Neural cell (in vitro differentiated cells): Measurements from ENCODE around the gene ALG10.

Experiments
- CTCF ChIP-seq: fragments of 450-650 bp; IDR thresholded peaks from 2 replicates; pipeline ENCODE4 v1.5.1; 2014; ENCODE audit warnings: antibody characterized with exemption, mild to moderate bottlenecking, moderate library complexity; ENCODE audit not compliant: poor library complexity, severe bottlenecking
- EP300 ChIP-seq: fragments of 450-650 bp; conservative IDR thresholded peaks from 2 replicates; pipeline ENCODE4 v1.6.1; 2014; ENCODE audit warnings: antibody characterized with exemption, mild to moderate bottlenecking, moderate library complexity; ENCODE audit not compliant: poor library complexity, severe bottlenecking
- EZH2 ChIP-seq: fragments of 200-600, 300-800 bp; shearing (Covaris generic), sonication (generic); IDR thresholded peaks from 2 replicates; pipeline ENCODE4 v1.6.1; 2014; ENCODE audit warnings: antibody characterized with exemption, low read length, borderline replicate concordance, mild to moderate bottlenecking; ENCODE audit not compliant: insufficient read depth, poor library complexity, severe bottlenecking
- RAD21 ChIP-seq: fragments of 450-650 bp; conservative IDR thresholded peaks from 2 replicates; pipeline ENCODE4 v1.6.1; 2014; ENCODE audit warnings: antibody characterized with exemption, mild to moderate bottlenecking, moderate library complexity
- TAF1 ChIP-seq: IDR thresholded peaks from 2 replicates; pipeline ENCODE4 v1.6.1; 2012; ENCODE audit warnings: low read depth

- TF ChIP-seq EZH2 (no peak), CTCF (no peak), RAD21 (no peak), EP300 (no peak), TAF1 (no peak)
These were observed 1.2 kb upstream of the ALG10 start for GRCh38 chr12:34021071-34021470.
